CD4-positive, alpha-beta T cell treated with Interferon gamma for 1 hour (primary cell): ENCODE measurements around the gene ARMC10.
"Not testable (repeated sequence)": the region's sequence is repeated elsewhere in the genome, so short reads cannot be mapped to it uniquely, and the experiment has no call there.

ENCODE experiments used
- DNase-seq: peaks from one replicate; pipeline ENCODE4 v3.0.0-alpha.2; 2020

Gene ARMC10

DNA sequence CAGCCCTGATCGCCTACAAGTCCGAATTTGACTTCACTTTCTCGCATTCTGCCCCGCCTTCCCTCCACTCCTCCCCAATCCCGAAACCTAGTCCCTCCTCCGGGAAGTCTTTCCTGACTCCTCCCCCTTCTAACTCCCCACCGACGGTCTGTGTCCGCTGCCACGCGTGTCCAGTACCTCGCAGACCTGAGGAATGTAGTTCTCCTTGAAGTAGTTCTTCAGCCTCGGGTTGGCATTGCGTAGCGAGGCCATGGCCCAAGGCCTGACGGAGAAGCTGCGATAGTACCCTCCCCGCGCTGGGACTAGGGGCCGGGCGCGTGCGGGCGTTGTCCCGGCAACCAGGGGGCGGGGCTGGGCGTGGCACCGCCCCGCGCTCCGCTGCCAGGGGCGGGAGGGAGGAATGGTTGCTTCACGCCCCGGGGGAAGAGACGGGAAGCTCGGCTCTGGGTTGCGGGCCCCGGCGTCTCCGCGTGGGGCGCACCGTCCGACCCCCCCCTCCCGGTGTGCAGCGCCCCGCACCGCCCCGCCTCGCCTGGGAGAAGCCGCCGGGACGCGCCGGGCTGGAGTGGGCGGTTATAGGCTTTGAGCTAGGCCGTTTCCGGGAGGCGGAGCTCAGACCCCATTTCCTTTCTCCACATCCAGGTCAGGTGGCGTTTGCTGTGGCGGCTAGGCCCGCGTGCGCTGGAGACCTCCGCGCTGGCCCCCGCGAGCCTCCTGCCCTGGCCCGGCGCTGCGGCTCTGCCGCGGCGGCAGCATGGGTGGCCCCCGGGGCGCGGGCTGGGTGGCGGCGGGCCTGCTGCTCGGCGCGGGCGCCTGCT, at the start of gene ARMC10, which contains the start of gene FBXL13:
ARMC10 (plus strand) TSS at position 622 of the 818 bp plus-strand sequence; CDS start at position 755, 133 bp downstream.
FBXL13 (minus strand) TSS at position 278 of the 818 bp plus-strand sequence.
- peak; percentile 91 for DNase-seq

DNA sequence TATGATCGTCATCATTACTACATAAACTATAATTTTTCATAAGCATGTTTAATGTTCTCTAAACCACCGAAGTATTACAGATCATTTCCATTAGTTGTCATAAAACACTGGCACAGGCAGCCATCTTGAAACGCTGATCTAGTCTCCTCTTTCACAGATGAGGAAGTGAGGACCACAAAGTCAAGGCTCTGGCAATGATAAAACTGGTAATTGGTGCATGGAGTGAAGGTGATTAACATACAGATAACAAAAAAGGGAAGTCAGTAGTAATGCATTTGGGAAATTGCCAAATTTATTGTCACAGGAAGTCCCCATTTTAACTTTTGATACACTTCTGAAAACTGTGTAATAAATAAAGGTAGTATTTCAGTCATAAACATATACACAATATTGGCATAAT, 49.6 kb upstream of the ARMC10 start:
- DNase-seq: no peak

DNA sequence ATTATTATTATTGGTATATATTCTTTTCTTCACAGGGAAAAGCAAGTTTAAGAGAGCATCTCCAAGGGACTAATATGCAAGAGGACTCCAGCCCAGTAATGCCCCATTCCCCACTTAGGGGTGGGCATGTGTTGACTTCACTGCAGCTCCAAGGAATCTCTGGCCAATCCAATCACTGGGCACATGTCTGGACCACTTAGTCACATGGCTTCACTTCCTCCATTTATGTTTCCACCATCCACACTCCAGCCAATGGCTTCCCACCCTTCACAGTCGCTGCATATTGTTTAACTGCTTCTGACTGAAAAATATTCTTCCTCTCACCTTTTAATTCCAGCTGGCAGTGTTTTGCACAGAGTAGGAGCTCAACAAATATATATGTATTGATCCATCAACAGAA, 43.9 kb upstream of the ARMC10 start:
- DNase-seq: no peak

DNA sequence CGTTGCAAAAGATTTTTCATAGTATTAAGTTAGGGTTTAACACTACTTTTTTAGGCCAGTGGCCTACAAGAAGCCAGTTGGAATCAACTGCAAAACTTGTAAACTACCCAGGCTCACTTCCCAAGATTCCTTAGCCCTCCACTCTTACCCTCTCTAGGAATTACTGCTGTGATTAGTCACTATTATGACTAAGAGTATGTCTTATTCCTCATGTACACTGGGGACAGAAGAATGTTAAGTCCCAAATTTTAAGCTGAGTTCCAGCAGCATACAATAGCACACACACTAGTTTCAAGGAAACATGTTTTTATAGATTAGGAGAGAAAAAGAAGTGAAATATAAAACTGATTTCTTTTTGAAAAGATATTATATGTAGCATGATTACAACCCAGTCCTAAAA, 43.2 kb upstream of the ARMC10 start:
- no peak for DNase-seq

DNA sequence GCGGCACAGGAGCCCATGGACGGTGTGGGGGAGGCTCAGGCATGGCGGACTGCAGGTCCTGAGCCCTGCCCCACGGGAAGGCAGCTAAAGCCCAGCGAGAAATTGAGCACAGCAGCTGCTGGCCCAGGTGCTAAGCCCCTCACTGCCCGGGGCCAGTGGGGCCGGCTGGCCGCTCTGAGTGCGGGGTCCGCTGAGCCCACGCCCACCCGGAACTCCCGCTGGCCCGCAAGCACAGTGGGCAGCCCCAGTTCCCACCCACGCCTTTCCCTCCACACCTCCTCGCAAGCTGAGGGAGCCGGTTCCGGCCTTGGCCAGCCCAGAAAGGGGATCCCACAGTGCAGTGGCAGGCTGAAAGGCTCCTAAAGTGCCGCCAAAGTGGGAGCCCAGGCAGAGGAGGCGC, 40.6 kb upstream of the ARMC10 start:
- DNase-seq: not testable (repeated sequence)

DNA sequence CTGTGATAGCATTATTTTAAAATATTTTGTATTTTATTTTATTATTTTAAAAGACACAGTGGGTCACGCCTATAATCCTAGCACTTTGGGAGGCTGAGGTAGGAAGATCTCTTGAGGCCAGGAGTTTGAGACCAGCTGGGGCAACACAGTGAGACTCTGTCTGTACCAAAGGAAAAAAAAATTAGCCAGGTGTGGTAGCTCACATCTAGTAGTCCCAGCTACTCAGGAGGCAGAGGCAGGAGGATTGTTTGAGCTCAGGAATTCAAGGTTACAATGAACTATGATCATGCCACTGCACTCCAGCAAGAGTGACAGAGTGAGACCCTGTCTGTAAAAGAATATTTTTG, 37.5 kb upstream of the ARMC10 start:
- DNase-seq: no peak

DNA sequence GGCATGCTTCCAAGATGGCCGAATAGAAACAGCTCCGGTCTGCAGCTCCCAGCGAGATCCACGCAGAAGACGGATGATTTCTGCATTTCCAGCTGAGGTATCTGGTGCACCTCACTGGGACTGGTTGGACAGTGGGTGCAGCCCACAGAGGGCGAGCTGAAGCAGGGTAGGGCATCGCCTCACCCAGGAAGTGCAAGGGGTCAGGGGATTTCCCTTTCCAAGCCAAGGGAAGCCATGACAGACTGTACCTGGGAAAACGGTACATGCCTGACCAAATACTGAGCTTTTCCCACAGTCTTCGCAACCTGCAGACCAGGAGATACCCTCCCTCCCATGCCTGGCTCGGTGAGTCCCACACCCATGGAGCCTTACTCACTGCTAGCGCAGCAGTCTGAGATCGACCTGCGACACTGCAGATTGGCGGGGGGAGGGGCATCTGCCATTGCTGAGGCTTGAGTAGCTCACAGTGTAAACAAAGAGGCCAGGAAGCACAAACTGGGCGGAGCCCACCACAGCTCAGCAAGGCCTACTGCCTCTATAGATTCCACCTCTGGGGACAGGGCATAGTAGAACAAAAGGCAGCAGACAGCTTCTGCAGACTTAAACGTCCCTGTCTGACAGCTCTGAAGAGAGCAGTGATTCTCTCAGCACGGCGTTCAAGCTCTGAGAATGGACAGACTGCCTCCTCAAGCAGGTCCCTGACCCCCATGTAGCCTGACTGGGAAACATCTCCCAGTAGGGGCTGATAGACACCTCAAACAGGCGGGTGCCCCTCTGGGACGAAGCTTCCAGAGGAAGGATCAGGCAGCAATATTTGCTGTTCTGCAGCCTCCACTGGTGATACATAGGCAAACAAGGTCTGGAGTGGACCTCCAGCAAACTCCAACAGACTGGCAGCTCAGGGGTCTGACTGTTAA, 36.9 kb upstream of the ARMC10 start:
- DNase-seq: not testable (repeated sequence)

DNA sequence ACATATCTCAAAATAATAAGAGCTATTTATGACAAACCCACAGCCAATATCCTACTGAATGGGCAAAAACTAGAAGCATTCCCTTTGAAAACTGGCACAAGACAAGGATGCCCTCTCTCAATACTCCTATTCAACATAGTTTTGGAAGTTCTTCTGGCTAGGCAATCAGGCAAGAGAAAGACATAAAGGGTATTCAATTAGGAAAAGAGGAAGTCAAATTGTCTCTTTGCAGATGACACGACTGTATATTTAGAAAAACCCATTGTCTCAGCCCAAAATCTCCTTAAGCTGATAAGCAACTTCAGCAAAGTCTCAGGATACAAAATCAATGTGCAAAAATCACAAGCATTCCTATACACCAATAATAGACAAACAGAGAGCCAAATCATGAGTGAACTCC, 33.1 kb upstream of the ARMC10 start:
- DNase-seq: not testable (repeated sequence)

DNA sequence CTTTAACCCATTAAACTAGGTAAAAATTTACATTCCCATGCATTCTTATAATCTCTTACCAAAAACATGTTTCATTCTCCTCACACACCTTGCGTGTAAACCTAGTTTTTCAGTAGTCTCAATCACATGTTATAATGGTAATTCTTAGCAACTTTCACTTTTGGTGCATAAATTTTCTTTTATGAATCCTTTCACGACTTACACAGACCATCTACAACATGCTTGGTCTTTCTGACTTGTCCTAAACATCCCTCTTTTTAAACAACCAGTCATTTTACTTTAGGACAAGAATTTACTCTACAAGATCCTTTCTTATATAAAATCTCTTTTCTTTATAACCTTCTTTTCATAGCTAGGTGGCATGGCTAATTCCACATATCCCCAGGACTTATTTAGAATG, 26.1 kb upstream of the ARMC10 start:
- DNase-seq: no peak

DNA sequence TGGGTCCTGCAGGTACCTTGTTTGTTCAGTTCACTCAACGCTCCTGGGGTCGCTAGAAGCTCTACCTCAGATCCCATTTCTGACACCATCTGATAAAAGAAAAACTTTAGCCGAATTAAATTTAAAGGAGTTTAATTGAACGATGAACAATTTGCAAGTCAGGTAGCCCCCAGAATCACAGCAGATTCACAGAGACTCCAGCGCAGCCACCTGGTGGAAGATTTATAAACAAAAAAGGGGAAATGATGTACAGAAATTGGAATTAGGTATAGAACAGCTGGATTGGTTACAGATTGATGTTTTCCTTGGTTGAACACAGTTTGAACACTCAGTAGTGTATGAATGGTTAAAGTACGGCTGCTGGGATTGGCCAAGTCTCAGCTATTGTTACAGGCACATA, 23.4 kb upstream of the ARMC10 start:
- DNase-seq: no peak

DNA sequence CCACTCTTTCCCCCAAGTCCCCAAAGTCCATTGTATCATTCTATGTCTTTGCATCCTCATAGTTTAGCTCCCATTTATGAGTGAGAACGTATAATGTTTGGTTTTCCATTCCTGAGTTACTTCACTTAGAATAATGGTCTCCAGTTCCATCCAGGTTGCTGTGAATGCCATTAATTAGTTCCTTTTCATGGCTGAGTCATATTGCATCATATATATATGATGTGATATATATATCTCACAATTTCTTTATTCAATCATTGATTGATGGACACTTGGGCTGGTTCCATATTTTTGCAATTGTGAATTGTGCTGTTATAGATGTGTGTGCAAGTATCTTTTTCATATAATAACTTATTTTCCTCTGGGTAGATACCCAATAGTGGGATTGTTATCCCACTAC, 18.9 kb upstream of the ARMC10 start:
- DNase-seq: not testable (repeated sequence)

DNA sequence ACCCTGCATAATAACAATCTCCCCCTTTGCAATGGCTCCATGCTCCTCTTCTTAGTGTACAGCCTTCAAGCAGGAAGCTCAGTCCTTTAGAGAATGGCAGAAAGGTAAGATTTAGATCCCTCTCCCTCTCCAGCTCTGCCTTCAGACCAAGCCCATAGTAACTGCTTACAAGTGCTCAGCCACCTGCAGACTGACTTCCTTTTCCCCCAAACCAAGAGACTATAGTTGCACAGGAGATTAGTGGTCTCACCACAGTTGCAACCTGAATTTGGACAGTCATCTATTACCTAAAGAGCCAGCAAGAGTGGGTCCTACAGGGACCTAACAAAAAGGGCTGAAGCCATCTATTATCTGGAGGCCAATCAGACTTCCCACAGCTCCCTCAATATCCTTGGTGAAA, 16.8 kb upstream of the ARMC10 start:
- no peak for DNase-seq

DNA sequence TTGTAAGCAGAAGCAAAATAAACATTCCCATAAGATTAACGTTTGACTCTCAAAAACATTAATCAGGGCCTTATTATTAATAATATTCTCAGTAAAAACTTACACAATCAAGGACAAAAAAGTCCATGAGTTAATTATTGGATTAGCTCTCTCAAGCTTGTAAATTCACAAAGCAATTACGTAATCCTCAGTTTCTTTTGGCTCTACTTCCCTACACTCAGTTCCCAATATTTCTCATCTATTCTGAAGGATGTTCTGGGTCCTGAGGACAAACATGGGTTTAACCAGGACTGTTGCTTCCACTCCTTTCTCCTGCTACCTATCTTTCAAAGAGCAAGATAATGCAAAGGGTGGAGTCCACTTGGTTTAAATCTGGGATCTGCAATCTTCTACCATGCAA, 15.5 kb upstream of the ARMC10 start:
- DNase-seq: no peak

DNA sequence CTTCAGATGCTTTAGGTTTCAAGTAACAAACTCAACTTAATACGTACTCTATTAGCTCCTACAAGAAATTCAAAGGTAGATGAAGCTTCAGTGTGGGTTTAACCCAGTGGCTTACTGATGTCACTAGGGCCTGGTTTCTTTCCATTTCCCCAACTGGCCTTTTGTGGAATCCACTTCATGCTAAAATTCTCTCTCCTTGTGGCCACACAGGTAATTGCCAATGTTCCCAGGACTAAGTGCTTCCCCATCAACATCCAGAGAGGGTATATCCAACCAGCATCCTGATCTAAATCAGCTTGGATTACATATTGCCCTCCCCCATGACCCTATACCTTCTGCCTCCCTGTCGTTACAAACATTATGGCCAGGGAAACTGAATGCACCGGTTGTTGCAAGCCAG, 11.0 kb upstream of the ARMC10 start:
- DNase-seq: no peak

DNA sequence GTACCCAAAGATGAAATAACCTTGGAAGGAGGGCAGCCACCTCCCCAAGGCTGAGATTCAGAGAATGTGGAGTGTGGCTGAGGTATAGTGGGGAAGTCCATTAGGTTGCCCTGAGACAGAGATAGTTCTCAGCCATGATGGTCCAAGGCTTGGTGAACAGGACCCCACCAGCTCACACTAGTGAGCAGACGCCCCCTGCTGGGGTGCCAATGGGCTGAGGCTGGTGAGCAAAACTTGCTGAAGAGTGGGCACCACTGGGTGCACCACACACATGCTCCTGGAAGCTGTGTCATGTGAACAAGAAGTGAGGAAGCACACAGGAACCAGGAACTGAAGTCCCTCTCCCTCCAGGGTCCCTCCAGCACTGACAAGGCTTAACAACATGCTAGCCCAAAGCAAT, 9.3 kb upstream of the ARMC10 start:
- peak; percentile 23 for DNase-seq

DNA sequence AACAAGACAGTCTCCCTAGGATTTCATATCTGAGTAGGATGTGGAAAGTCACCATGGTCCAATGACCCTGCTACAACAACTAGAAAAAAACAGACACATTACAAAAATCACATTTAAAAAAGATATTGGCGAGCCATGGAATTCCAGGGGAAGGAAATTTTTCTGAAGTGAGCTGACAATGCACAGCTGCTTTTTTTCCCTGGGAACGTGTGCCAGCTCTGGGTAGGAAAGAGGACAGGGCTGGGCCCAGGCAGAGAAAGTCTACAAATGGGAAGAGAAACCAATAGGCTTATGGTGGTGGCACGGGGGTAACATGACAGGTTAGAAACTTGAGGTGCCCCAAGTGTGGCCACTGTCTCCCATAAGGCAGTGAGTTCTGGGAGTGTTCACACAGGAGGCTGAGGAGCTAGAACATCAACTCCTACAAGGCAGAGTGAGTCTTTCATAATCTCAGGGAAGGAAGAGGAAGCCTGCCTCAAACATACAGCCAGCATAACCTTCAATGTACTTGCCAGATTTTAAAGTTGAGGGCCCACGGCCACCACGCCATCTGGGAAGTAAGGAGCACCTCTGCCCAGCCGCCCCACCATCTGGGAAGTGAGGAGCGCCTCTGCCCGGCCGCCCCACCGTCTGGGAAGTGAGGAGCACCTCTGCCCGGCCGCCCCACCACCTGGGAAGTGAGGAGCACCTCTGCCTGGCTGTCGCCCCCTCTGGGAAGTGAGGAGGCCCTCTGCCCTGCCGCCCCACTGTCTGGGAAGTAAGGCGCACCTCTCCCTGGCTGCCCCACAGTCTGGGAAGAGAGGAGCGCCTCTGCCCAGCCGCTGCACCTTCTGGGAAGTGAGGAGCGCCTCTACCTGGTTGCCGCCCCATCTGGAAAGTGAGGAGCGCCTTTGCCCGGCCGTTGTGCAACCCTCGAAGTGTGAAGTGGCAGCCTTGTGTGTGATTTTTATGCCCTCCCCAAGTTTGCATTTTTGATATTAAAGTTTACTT, 6.2 kb upstream of the ARMC10 start:
- no peak for DNase-seq

DNA sequence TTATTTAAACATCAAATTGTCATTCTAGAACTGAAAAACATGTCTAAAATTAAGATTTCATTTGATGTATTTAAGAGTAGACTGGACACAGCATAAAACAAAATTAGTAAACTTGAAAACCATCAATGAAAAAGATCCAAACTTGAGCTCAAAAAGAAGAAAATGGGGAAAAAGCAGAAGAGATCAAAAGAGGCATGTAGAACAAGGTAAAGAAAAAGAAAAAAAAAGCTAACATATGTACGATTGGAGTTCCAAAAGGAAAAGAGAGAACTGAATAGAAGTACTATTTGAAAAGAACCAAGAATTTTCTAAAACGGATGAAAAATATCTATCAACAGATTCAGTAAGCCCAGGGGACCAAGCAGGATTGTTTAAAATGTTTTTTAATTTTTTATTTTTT, 3.9 kb upstream of the ARMC10 start:
- DNase-seq: no peak

DNA sequence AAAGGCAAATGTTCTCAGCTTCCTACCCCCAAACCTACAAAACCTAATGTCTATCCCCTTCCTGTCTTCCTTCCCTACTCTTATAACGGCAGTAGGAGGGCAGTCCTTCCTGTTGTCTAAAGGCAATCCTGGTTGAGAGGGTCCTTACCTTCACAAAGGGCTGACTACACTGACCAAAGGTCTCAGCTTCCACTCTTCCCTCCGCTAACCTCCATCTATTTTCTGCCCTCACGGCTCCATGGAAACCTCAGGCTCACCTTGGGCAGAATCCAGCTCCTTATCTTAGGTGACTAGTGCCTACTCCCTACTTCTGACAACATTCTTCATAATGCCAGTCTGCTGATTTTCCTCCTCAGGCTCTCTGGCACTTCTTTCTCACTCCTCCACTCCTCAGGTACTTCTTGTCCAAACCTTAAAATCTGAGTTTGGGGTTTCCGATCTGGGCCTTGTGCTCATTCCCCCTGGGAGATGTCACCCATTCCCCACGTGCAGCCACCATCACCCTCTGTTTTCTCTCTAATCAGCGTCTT, 886 bp upstream of the ARMC10 start:
- no peak for DNase-seq

DNA sequence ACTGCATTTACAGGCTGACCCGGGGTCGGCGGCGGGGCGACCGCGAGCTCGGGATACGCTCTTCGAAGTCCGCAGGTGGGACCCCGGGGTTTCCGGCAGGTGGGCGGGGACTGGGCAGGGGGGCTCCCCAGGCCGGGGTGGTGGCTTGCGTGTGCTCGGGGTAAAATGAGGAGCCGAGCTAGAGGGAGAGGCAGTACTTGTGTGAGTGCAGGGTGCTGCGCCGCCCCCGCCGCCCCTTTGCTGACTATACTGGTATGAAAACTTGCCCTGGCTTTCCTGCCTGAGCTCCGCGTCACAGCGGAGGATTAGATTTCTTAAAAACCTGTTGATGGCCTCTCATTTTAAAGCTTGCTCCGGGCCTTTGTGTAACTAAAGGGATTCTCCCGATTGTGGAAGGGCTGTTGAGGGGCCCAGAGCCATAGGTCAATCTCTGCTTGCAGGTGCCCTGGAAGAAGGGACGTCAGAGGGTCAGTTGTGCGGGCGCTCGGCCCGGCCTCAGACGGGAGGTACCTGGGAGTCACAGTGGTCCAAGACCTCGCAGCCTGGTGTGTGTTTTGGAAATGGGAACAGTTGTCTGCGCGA, 488 bp downstream of the ARMC10 start:
- peak; percentile 65 for DNase-seq

DNA sequence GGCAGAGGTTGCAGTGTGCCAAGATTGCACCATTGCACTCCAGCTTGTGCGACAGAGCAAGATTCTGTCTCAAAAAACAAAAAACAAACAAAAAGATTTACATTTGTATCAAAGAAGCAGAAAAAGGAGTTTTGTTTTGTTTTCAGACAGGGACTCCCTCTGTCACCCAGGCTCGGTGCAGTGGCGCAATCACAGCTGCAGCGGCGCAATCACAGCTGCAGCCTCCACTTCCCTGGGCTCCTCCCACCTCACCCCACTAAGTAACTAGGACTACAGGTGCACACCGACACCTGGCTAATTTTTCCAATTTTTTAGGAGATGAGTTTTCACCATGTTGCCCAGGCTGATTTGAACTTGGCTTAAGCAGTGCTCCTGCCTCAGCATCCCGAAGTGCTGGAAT, 1.8 kb downstream of the ARMC10 start:
- no peak for DNase-seq

DNA sequence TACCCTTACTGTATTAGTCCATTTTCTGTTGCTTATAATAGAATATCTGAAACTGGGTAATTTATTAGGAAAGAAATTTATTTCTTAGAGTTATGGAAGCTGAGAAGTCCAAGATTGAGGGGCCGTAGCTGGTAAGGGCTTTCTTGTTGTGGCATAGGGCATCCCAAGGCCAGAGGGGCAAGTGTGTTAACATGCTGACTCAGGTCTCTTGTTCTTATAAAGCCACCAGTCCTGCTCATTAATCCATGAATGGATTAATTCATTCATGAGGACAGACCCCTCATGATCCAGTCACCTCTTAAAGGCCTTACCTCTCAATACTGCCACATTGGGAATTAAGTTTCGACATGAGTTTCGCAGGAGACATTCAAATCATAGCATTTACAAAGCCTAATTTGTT, 2.4 kb downstream of the ARMC10 start:
- no peak for DNase-seq

DNA sequence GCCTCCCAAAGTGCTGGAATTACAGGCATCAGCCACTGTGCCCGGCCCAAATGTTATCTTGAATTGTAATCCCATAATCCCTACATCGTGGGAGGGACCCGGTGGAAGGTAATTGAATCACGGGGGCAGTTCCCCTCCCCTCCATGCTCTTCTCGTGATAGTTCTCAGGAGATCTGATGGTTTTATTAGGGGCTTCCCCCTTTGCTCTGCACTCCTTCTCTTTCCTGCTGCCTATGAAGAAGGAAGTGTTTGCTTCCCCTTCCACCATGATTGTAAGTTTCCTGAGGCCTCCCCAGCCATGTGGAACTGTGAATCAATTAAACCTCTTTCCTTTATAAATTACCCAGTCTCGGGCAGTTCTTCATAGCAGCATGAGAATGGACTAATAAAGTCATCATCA, 3.3 kb downstream of the ARMC10 start:
- not testable (repeated sequence) for DNase-seq
